Measurements from ENCODE around the gene CYTH3. TPM values are rescaled to one million over a fixed set of nuclear protein-coding genes. Genes with fewer than 3 reads are reported as not detected.
"Not testable (repeated sequence)": the region's sequence is repeated elsewhere in the genome, so short reads cannot be mapped to it uniquely, and the experiment has no call there.

The CYTH3 gene
- total and polyA plus RNA-seq, 7 experiments from 2014 or later: 0.99 to 9.5 (median 3.1) TPM

DNA sequence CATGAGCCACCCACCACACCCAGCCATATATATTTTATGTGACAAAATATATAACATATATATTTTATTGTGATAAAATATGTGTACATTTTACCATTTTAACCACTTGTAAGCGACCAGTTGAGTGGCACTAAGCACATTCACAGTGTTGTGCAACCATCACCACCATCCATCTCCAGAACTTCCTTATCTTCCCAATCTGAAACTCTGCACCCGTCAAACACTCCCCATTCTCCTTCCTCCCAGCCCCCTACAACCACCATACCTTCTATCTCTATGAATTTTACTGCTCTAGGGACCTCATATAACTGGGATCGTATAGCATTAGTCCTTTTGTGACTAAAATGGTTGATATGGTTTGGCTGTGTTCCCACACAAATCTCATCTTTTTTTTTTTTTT is 20.8 kb upstream of the CYTH3 start:
- H3K4me3 ChIP-seq (ENCODE audit: low read length): no peak overlapping the region
- Mint-ChIP-seq H3K27ac (no peak overlapping the region), H3K4me1 (peaks cover 0 to 2% (median 0%) of the 10 kb centered on the region in 7 donors), H3K27me3 (peaks cover 0 to 3% (median 0%) of the 10 kb centered on the region in 5 donors), H3K4me3 (no peak overlapping the region), H3K9me3 (no peaks in the 10 kb centered on the region), H3K36me3 (peaks cover 0 to 4% (median 0%) of the 10 kb centered on the region in 5 donors)
- H3K27ac ChIP-seq (ENCODE audit: low read depth, low read length): no peak overlapping the region
- H3K4me1 ChIP-seq (ENCODE audit: control insufficient read depth in 2 of 2, insufficient read depth in 2 of 2, low read length in 2 of 2): no peaks in the 10 kb centered on the region
- CTCF ChIA-PET: no interaction called here
- intact Hi-C loops (cut with micrococcal nuclease): no loop called here
- ATAC-seq (no peak), DNase-seq (no peak)
- no peaks in the 10 kb centered on the region for H3K9me3 ChIP-seq (ENCODE audit: control insufficient read depth in 2 of 3, low read length in 3 of 3)
- POLR2A ChIA-PET: no interaction called here
- no peaks in the 10 kb centered on the region for H3K36me3 ChIP-seq (ENCODE audit: control insufficient read depth in 2 of 3, insufficient read depth in 3 of 3, low read length in 3 of 3)
- no peaks in the 10 kb centered on the region for H3K27me3 ChIP-seq (ENCODE audit: control insufficient read depth in 2 of 2, insufficient read depth in 2 of 2, low read length in 2 of 2)

- DNase-seq; H3K9me3 Mint-ChIP-seq; H3K4me1 Mint-ChIP-seq; H3K27ac ChIP-seq (ENCODE audit: low read depth, low read length); H3K36me3 ChIP-seq (ENCODE audit: control insufficient read depth in 2 of 3, insufficient read depth in 3 of 3, low read length in 3 of 3); H3K27ac Mint-ChIP-seq; CTCF ChIA-PET; POLR2A ChIA-PET; ATAC-seq; H3K27me3 Mint-ChIP-seq; H3K9me3 ChIP-seq (ENCODE audit: control insufficient read depth in 2 of 3, low read length in 3 of 3); H3K4me3 ChIP-seq (ENCODE audit: low read length); H3K27me3 ChIP-seq (ENCODE audit: control insufficient read depth in 2 of 2, insufficient read depth in 2 of 2, low read length in 2 of 2); H3K4me3 Mint-ChIP-seq; intact Hi-C loops (cut with micrococcal nuclease); H3K36me3 Mint-ChIP-seq; H3K4me1 ChIP-seq (ENCODE audit: control insufficient read depth in 2 of 2, insufficient read depth in 2 of 2, low read length in 2 of 2): not testable (repeated sequence)
These were observed 19.5 kb upstream of the CYTH3 start for GRCh38 chr7:6291941-6292340.

DNA sequence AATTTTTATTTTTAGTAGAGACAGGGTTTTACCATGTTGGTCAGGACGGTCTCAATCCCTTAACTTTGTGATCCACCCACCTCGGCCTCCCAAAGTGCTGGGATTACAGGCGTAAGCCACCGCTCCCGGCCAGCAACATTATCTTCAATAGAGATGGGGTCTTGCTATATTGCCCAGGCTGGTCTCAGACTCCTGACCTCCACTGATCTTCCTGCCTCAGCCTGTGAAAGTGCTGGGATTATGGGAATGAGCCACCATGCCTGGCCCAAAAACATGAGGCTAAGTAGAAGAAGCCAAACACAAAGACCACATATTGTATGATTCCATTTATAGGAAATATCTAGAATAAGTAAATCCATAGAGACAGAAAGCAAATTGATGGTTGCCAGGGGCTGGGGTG is 19.1 kb upstream of the CYTH3 start:
- Mint-ChIP-seq H3K36me3 (no peaks in the 10 kb centered on the region), H3K27me3 (peaks cover 0 to 3% (median 0%) of the 10 kb centered on the region in 5 donors), H3K4me1 (peaks cover 0 to 2% (median 0%) of the 10 kb centered on the region in 7 donors), H3K9me3 (no peaks in the 10 kb centered on the region), H3K4me3 (no peak overlapping the region), H3K27ac (no peak overlapping the region)
- POLR2A ChIA-PET: no interaction called here
- intact Hi-C loops (cut with micrococcal nuclease): no loop called here
- DNase-seq (no peak), ATAC-seq (no peak)
- Histone ChIP-seq H3K27ac (ENCODE audit: low read depth, low read length) (no peak overlapping the region), H3K36me3 (ENCODE audit: control insufficient read depth in 2 of 3, insufficient read depth in 3 of 3, low read length in 3 of 3) (no peaks in the 10 kb centered on the region), H3K4me3 (ENCODE audit: low read length) (no peak overlapping the region), H3K27me3 (ENCODE audit: control insufficient read depth in 2 of 2, insufficient read depth in 2 of 2, low read length in 2 of 2) (no peaks in the 10 kb centered on the region), H3K9me3 (ENCODE audit: control insufficient read depth in 2 of 3, low read length in 3 of 3) (no peaks in the 10 kb centered on the region), H3K4me1 (ENCODE audit: control insufficient read depth in 2 of 2, insufficient read depth in 2 of 2, low read length in 2 of 2) (no peaks in the 10 kb centered on the region)
- CTCF ChIA-PET: no interaction called here

GRCh38 chr7:6290319-6290741 is 17.9 kb upstream of the CYTH3 start:
- ChIA-PET CTCF (no interaction called here), POLR2A (no interaction called here)
- Mint-ChIP-seq H3K9me3 (no peaks in the 10 kb centered on the region), H3K36me3 (no peaks in the 10 kb centered on the region), H3K27me3 (peaks cover 0 to 3% (median 0%) of the 10 kb centered on the region in 5 donors), H3K27ac (no peak overlapping the region), H3K4me3 (no peak overlapping the region), H3K4me1 (peaks cover 0 to 2% (median 0%) of the 10 kb centered on the region in 7 donors)
- no peak overlapping the region for H3K27ac ChIP-seq (ENCODE audit: low read depth, low read length)
- H3K9me3 ChIP-seq (ENCODE audit: control insufficient read depth in 2 of 3, low read length in 3 of 3): no peaks in the 10 kb centered on the region
- no peaks in the 10 kb centered on the region for H3K36me3 ChIP-seq (ENCODE audit: control insufficient read depth in 2 of 3, insufficient read depth in 3 of 3, low read length in 3 of 3)
- no peak overlapping the region for H3K4me3 ChIP-seq (ENCODE audit: low read length)
- ATAC-seq: no peak
- intact Hi-C loops (cut with micrococcal nuclease): no loop called here
- no peaks in the 10 kb centered on the region for H3K27me3 ChIP-seq (ENCODE audit: control insufficient read depth in 2 of 2, insufficient read depth in 2 of 2, low read length in 2 of 2)
- no peaks in the 10 kb centered on the region for H3K4me1 ChIP-seq (ENCODE audit: control insufficient read depth in 2 of 2, insufficient read depth in 2 of 2, low read length in 2 of 2)
- no peak for DNase-seq

DNA sequence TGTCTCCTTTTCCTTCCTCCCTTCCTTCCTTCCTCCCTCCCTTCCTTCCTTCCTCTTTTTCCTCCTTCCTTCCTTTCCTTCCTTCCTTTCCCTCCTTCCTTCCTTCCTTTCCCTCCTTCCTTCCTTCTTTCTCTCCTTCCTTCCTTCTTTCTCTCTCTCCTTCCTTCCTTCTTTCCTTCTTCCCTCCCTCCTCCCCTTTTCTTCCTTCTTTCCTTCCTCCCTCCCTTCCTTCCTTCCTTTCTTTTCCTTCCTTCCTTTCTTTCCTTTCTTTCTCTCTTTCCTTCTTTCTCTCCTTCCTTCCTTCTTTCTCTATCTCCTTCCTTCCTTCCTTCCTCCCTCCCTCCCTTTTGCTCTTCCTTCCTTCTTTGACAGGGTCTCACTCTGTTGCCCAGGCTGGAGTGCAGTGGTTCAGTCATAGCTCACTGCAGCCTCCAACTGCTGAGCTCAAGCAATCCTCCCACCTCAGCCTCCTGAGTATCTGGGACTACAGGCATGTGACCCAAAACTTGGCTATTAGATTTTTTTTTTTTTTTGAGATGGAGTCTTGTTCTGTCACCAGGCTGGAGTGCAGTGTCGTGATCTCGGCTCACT is 15.9 kb upstream of the CYTH3 start:
- no peak overlapping the region for H3K27ac Mint-ChIP-seq
- no peak overlapping the region for H3K4me3 Mint-ChIP-seq
- H3K9me3 ChIP-seq (ENCODE audit: control insufficient read depth in 2 of 3, low read length in 3 of 3): no peaks in the 10 kb centered on the region
- H3K4me3 ChIP-seq (ENCODE audit: low read length): no peak overlapping the region
- no peak overlapping the region for H3K27ac ChIP-seq (ENCODE audit: low read depth, low read length)
- DNase-seq (no peak), ATAC-seq (no peak)
- H3K4me1 Mint-ChIP-seq: peaks cover 0 to 2% (median 0%) of the 10 kb centered on the region in 7 donors
- peaks cover 0 to 2% (median 0%) of the 10 kb centered on the region in 5 donors for H3K27me3 Mint-ChIP-seq
- no peaks in the 10 kb centered on the region for H3K4me1 ChIP-seq (ENCODE audit: control insufficient read depth in 2 of 2, insufficient read depth in 2 of 2, low read length in 2 of 2)
- intact Hi-C loops (cut with micrococcal nuclease): no loop called here
- no peaks in the 10 kb centered on the region for H3K27me3 ChIP-seq (ENCODE audit: control insufficient read depth in 2 of 2, insufficient read depth in 2 of 2, low read length in 2 of 2)
- POLR2A ChIA-PET: no interaction called here
- no peaks in the 10 kb centered on the region for H3K36me3 ChIP-seq (ENCODE audit: control insufficient read depth in 2 of 3, insufficient read depth in 3 of 3, low read length in 3 of 3)
- H3K36me3 Mint-ChIP-seq: no peaks in the 10 kb centered on the region
- no peaks in the 10 kb centered on the region for H3K9me3 Mint-ChIP-seq
- CTCF ChIA-PET: no interaction called here

DNA sequence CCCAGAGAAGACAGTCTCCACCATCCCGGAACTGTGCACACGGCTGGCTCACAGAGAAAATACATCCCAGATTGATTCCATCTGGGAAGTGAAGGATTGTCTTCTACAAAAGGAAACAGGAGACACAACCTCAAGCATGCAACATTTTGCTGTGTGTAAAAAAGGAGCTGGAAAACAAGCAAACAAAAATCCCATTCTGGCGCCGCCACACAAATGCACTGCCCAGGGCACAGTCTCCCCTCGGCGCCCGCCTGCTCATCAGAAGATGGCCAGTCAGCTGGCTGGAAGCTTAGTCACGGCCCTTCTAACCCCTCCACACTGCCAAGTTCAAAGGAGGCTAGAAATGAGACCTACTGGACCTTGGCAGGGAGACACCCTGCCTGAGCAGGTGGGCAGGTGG is 14.1 kb upstream of the CYTH3 start:
- no peak for DNase-seq
- CTCF ChIA-PET: no interaction called here

More for the DNA sequence above, 14.1 kb upstream of the CYTH3 start:
- ATAC-seq: no peak
- POLR2A ChIA-PET: no interaction called here
- Mint-ChIP-seq H3K4me1 (peaks cover 0 to 2% (median 0%) of the 10 kb centered on the region in 7 donors), H3K27ac (no peak overlapping the region), H3K36me3 (no peaks in the 10 kb centered on the region), H3K4me3 (no peak overlapping the region), H3K27me3 (peaks cover 0 to 2% (median 0%) of the 10 kb centered on the region in 5 donors), H3K9me3 (no peaks in the 10 kb centered on the region)
- H3K9me3 ChIP-seq (ENCODE audit: control insufficient read depth in 2 of 3, low read length in 3 of 3): no peaks in the 10 kb centered on the region
- intact Hi-C loops (cut with micrococcal nuclease): no loop called here
- no peaks in the 10 kb centered on the region for H3K36me3 ChIP-seq (ENCODE audit: control insufficient read depth in 2 of 3, insufficient read depth in 3 of 3, low read length in 3 of 3)
- H3K27me3 ChIP-seq (ENCODE audit: control insufficient read depth in 2 of 2, insufficient read depth in 2 of 2, low read length in 2 of 2): no peaks in the 10 kb centered on the region
- H3K27ac ChIP-seq (ENCODE audit: low read depth, low read length): no peak overlapping the region
- H3K4me1 ChIP-seq (ENCODE audit: control insufficient read depth in 2 of 2, insufficient read depth in 2 of 2, low read length in 2 of 2): no peaks in the 10 kb centered on the region
- no peak overlapping the region for H3K4me3 ChIP-seq (ENCODE audit: low read length)

All from naive thymus-derived CD4-positive, alpha-beta T cell (primary cell).